Measurements from ENCODE around the gene TCEAL7.
"Not testable (repeated sequence)": the region's sequence is repeated elsewhere in the genome, so short reads cannot be mapped to it uniquely, and the experiment has no call there.

DNA sequence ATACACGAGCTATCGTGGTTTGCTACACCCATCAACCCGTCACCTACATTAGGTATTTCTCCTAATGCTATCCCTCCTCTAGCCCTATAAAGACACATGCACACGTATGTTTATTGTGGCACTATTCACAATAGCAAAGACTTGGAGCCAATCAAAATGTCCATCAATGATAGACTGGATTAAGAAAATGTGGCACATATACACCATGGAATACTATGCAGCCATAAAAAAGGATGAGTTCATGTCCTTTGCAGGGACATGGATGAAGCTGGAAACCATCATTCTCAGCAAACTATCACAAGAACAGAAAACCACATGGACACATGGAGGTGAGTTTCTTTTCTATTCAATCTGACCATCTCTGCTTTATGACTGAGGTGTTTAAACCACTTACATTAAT is 24.4 kb upstream of the TCEAL7 start:
- TF ChIP-seq, protein P1, sequence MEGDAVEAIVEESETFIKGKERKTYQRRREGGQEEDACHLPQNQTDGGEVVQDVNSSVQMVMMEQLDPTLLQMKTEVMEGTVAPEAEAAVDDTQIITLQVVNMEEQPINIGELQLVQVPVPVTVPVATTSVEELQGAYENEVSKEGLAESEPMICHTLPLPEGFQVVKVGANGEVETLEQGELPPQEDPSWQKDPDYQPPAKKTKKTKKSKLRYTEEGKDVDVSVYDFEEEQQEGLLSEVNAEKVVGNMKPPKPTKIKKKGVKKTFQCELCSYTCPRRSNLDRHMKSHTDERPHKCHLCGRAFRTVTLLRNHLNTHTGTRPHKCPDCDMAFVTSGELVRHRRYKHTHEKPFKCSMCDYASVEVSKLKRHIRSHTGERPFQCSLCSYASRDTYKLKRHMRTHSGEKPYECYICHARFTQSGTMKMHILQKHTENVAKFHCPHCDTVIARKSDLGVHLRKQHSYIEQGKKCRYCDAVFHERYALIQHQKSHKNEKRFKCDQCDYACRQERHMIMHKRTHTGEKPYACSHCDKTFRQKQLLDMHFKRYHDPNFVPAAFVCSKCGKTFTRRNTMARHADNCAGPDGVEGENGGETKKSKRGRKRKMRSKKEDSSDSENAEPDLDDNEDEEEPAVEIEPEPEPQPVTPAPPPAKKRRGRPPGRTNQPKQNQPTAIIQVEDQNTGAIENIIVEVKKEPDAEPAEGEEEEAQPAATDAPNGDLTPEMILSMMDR (IDR thresholded peaks at IDR 0.05) = not testable (repeated sequence)
- not testable (repeated sequence) for TF ChIP-seq ZFX (IDR thresholded peaks at IDR 0.05; ENCODE audit: borderline replicate concordance)
